HG03342 (cell line): ENCODE measurements around the gene ALDH3B2.
"Not testable (repeated sequence)": the region's sequence is repeated elsewhere in the genome, so short reads cannot be mapped to it uniquely, and the experiment has no call there.

ENCODE experiments used
- ATAC-seq: cut with Tn5 transposase; IDR thresholded peaks from one replicate; pipeline ENCODE4 v1.9.1; 2021; ENCODE audit warnings: mild to moderate bottlenecking, moderate library complexity; ENCODE audit not compliant: unreplicated experiment

The ALDH3B2 gene

GRCh38 chr11:67631411-67631810 is 43.0 kb downstream of the ALDH3B2 start:
- ATAC-seq = no peak

- no peak for ATAC-seq
Measured at GRCh38 chr11:67630943-67631331, 43.5 kb downstream of the ALDH3B2 start.

GRCh38 chr11:67630228-67630942 is 44.0 kb downstream of the ALDH3B2 start:
- peak; percentile 55 for ATAC-seq

GRCh38 chr11:67629386-67630227 is 44.8 kb downstream of the ALDH3B2 start, which contains the start of gene NUDT8:
TSS of gene NUDT8 (minus strand) at chr11:67629937. CDS start at chr11:67629911, 26 bp downstream.
- ATAC-seq = peak; percentile 48

- ATAC-seq = no peak
Measured at GRCh38 chr11:67628710-67629385, 45.6 kb downstream of the ALDH3B2 start.

DNA sequence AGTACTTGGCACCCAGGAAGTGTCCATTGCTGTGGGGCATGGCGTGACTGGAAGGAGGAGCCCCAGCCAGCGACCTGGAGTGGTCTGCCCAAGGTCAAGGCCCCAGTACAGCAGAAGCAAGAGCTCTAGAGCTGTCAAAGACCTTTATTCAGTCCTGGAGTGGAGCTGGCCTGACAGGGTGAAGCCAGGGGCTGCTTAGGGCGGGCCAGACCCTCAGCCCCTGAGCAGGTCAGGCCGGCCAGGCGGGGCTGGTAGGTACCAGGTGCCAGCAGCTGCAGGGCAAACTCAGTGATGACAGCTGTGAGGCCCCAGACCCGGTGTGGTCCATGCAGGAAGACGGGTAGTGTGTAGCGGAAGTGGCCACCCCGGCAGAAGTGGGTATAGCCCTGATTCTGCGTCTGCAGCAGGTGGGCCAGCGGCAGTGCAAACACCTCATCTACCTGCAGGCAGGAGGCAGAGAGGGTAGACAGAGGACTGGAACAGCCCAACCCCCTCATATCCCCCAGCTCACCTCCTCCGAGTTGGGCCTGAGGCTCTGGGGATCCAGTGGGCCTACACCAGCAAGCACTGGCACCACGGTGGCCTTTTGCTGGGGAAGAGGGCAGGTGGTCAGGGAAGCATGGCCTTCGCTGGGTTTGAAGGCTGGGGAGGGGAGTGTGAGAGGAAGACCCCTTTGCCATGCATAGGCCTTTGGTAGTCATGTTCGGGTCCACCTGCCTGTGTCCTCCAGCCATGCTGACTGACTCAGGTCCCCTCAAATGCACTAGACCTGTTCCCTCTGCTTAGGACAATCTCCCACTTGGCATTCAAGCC is 46.4 kb downstream of the ALDH3B2 start:
- ATAC-seq = no peak

GRCh38 chr11:67627441-67627811 is 47.0 kb downstream of the ALDH3B2 start:
- no peak for ATAC-seq

DNA sequence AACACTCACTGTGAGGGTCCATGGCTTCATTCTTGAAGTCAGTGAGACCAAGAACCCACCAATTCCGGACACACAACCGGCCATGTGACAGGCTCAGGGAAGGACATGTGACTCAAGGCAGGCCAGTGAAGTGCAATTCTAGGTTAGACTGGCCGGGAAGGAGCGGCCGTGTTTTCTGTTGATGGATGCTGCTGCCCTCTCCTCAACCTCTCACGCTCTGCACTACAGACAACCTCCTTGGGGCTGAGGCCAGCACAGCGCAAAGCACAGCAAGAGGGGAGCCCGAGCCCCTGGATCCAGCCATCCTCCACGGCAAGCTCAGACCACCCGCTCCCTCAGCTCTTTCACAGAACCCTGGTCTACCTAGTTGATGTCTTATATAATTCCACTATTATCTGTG is 47.5 kb downstream of the ALDH3B2 start:
- no peak for ATAC-seq

GRCh38 chr11:67626131-67626833 is 48.1 kb downstream of the ALDH3B2 start:
- not testable (repeated sequence) for ATAC-seq

- ATAC-seq = not testable (repeated sequence)
Measured at GRCh38 chr11:67623795-67624194, 50.6 kb downstream of the ALDH3B2 start.

GRCh38 chr11:67622905-67623304 is 51.5 kb downstream of the ALDH3B2 start:
- ATAC-seq = not testable (repeated sequence)

DNA sequence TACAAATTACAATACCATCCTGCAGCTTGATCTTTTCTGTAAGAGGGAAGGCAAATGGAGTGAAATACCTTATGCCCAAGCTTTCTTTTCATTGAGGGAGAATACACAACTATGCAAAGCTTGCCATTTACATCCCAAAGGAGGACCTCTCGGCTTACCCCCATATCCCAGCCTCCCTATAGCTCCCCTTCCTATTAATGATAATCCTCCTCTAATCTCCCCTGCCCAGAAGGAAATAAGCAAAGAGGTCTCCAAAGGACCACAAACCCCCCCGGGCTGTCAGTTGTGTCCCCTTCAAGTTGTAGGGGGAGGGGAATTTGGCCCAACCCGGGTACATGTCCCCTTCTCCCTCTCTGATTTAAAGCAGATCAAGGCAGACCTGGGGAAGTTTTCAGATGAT is 52.5 kb downstream of the ALDH3B2 start:
- not testable (repeated sequence) for ATAC-seq

DNA sequence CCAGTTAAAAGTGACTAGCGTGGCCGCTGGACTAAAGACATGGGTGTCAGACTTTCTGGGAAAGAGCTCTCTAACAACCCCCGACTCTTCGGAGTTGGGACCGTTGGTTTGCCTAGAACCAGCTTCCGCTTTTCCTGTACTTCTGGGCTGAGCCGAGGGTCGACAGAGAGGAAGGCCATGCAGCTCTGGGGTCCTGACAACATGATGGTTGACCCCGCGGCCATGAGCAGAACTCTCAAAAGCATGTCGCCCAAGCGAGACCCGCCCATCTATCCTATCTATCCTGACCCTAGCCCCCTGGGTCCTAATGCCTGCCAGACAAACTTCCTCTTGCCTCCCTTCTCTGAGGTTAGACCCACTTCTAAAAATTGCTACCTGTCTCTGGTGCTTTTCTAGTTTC is 53.8 kb downstream of the ALDH3B2 start:
- not testable (repeated sequence) for ATAC-seq

GRCh38 chr11:67619683-67620618 is 54.5 kb downstream of the ALDH3B2 start:
- ATAC-seq = not testable (repeated sequence)

DNA sequence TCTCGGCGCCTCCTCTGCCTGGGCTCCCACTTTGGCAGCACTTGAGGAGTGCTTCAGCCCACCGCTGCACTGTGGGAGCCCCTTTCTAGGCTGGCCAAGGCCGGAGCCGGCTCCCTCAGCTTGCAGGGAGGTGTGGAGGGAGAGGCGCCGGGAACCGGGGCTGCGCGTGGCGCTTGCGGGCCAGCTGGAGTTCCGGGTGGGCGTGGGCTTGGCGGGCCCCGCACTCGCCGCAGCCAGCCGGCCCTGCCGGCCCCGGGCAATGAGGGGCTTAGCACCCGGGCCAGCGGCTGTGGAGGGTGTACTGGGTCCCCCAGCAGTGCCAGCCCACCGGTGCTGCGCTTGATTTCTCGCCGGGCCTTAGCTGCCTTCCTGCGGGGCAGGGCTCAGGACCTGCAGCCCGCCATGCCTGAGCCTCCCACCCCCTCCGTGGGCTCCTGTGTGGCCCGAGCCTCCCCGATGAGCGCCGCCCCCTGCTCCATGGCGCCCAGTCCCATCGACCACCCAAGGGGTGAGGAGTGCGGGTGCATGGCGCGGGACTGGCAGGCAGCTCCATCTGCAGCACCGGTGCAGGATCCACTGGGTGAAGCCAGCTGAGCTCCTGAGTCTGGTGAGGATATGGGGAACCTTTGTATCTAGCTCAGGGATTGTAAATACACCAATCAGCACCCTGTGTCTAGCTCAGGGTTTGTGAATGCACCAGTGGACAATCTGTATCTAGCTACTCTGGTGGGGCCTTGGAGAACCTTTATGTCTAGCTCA is 55.3 kb downstream of the ALDH3B2 start:
- ATAC-seq = not testable (repeated sequence)

- no peak for ATAC-seq
Measured at GRCh38 chr11:67617243-67617953, 57.0 kb downstream of the ALDH3B2 start.

DNA sequence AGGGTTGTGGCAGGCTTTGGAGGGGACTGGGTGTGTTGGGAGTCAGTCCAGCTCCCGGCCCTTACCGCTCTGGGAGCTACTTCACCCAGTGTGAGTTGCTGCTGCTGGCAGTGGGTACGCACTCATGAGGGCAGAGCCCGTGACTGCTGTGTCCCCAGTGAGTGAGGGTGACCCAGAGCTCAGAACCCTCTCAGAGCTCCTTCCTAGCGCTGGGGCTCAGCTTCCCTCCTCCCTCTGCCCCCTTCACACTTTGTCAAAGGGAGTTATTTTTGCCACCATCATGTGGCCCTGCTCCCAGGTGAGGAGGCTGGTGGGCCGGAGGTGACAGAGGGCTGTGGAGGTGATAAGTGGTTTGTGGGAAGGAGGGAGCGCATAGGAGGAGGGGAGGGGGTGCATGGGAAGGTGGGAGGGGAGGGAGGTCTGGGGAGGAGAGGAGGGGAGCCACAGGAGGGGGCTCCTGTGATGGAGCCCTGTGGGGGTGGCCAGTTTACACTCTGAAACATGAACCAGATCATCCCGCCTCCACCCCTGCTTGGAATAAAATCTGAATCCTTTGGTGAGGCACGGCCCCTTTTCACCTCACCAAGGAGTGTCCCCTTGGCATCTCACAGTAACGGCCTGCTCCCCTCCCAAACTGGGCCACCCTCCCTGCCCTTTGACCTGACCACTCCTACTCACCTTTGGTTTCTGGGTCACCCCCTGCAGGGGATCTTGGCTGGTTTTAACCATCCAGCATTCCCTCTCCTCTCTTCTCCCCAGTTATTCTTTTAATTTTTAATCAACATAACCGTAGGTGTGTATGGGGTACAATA is 57.8 kb downstream of the ALDH3B2 start:
- ATAC-seq = no peak
